Ramos (cell line): Measurements from ENCODE around the gene RAPGEF2.

Experiments
- in situ Hi-C: fragments of 300-500 bp; cut with MboI; formaldehyde crosslinking; loops from one replicate; pipeline ENCODE4 v1.14.3; 2022; ENCODE audit warnings: low sequenced_read_pairs; ENCODE audit not compliant: unreplicated experiment

Gene RAPGEF2

DNA sequence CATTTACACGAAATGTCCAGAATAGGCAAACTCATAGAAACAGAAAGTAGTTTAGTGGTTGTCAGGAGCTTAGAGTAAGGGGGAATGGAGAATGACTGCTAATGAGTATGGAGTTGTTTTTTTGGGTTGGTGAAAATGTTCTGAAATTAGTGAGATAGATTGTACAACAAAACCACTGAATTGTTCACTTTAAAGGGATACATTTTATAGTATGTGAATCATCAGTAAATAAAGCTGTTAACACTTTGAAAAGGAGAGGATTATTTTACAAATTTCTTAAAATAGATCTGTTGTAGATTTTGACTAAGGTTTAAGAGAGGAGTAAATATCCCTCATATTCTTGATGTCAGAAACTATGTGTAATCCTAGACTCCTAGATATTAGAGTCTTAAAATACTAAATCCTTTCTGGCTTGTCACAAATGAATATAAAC lies 82.7 kb downstream of the RAPGEF2 start:
- in situ Hi-C loops: no loop called here

DNA sequence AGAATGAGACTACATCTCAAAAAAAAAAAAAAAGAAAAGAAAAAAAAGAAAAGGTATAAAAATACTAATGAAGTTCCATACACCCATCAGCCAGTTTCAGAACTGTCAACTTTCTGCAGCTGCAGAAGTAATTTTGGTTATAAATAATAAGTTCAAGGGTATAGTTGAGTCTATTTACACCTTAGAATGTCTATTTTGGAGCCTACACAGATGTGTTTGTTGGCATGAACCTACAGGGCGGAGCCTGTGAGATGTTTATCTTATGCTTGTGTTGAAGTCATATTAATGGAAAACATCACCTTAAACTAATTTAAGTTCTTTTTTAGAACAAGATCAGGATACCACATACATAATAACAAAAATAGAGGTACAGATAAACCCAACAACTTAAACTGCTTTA lies 85.8 kb downstream of the RAPGEF2 start:
- in situ Hi-C loops: no loop called here

DNA sequence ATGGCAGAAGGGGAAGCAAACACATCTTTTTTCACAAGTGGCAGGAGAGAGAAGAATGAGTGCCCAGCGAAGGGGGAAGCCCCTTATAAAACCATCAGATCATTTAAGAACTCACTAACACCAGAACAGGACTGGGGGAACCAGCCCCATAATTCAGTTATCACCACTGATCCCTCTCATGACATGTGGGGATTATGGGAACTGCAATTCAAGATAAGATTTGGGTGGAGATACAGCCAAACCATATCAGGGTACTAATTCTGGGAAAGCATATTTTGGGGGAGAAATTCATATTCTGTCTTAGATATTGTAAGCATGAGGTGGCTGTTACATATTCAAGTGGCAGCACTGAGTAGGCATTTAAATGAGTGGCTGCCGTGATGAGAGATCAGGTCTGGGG lies 87.8 kb downstream of the RAPGEF2 start:
- in situ Hi-C loops: no loop called here

DNA sequence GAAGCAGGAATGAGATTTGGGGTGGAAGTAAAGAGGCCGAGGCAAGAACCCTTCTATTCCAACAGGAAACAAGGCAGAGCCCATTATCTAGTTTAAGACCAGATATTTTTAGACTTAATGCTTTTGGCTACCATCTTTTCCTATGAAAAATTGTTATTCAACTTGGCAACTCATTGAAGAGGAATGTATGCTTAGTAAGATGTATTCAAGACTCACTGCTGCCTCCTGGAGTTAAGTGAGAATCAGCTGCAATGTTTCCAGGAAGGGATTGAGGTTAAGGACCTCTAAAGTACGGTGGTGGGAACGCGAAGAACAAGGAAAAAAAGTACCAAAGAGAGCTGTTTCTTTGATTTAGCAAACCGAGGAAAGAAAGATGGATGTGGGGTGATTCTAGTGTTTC lies 89.1 kb downstream of the RAPGEF2 start:
- in situ Hi-C loops: no loop called here

DNA sequence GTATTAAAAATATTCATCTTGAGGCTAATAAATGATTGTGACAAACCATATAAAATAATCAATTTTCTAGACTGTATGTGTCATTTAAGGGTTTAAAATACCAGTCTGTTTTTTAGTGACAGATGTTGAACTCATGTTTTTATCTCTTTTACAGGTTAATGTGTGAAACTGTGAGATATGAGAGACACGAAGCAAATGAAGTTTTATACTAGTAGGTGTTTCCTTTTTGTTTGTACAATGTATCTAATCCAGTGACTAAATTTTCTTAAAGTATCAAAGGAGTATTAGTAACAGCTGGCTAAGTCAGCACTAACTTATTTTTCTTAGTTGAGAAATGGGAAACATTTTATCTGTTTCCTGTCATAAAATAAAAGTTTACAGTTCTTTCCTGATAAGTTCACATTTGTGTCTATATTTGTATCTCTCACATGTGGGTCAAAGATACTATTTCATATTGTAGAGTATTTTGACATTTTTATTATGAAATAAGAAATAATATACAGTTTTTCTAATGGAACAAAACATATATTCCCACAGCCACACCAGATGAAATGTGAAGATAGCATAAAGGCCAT lies 90.3 kb downstream of the RAPGEF2 start:
- in situ Hi-C loops: no loop called here

DNA sequence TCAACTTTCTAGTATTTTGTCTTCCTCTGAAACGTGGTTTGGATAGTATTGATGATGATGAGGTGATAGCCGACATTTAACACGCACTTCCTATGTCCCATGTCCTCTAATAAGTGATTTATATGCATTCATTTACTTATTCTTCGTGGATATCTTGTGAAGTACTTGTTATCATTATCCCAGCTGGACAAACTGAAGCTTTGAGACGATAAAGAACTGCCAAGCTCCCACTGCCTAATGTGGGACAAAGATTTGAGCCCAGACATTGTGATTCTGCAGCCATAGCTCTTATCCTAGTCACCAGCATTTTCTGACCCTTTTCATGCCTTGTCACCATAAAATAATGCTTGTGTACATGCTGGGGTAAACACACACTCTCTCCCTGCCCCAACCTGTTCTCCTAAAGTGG lies 92.5 kb downstream of the RAPGEF2 start:
- in situ Hi-C loops: no loop called here

DNA sequence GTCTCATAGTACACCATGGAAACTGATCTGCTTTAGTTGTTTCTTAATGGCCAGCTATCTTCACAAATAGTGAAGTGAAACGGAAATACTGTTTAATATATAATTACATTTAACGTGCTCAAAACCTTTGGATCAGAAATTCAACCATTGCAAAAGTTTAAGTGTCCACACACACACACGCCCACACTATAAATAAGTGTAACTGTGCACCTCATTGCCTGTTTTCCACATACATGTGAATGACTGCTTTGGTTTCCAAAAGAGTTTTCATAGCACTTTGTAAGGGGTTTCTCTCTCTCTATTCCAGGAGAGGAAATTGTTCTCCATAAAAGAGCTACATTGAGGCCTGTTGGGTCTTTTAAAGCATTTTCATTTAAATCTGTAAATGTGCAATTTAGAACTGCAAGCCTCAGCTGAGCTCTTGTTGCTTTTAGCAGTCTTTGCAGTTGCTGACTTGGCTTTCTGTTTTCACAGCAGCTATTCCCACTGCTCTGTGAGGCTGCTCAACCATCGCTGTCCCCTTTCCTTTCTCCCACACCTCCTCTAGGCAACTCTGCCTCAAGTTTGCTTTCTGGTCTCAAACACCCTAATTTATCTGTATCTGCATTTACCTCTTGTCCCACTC lies 94.5 kb downstream of the RAPGEF2 start:
- in situ Hi-C loops: no loop called here

DNA sequence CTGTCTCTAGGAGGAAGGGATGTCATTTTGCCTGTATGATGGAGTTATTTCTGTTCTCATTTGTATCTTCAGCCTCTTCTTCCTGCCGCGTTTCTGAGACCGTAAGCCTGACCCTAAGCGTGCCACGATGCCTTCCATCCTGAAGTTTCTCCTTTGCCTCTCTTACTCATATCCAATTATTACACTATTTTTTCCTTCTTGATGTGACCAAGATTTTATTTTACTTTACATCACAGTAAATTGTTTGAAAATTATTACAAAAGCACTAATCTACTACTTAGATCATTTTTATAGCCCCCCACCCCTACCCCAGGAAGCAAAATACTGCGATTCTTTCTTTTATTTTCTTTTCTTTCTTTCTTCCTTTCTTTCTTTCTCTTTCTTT lies 95.0 kb downstream of the RAPGEF2 start:
- in situ Hi-C loops: no loop called here

DNA sequence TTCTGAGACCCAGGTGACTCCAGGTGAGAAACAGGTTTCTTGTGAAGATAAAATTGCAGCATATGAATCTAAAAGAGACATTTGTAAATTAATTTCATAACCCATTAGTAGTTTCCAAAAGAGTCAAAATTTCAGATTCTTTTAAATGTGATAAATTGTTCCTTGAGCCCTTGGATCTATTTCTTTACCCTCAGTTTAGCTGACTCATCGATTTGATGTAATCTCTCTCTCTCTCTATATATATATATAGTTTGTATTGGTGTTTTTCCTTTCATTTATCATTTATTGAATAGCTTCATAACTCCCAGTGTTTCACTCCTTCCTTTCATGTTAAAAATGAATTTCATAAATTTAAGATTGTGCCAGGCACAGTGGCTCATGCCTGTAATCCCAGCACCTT lies 96.9 kb downstream of the RAPGEF2 start:
- in situ Hi-C loops: loop anchor here (25.0 kb wide), 1 partner anchor 938 kb away; no protein-coding TSS in a partner anchor

DNA sequence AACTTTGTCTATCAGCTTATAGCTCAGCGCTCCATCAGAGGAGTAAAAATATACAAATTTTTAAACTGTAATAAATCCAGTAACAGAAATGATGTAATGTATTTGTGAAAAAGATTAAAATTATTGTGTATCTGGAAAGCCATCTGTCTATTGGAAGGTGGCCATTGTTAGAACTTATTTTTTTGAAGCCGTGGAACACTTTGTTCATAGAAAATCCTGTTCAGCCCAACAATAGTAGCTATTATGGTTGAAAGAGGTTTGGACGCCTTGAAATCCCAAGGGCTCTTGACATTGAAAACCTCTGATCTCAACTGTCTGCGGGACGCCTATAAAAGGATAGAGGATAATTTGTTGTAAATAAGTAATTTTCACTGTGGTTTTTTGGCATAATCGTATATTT lies 98.3 kb downstream of the RAPGEF2 start:
- in situ Hi-C loops: loop anchor here (25.0 kb wide), 1 partner anchor 939 kb away; no protein-coding TSS in a partner anchor

DNA sequence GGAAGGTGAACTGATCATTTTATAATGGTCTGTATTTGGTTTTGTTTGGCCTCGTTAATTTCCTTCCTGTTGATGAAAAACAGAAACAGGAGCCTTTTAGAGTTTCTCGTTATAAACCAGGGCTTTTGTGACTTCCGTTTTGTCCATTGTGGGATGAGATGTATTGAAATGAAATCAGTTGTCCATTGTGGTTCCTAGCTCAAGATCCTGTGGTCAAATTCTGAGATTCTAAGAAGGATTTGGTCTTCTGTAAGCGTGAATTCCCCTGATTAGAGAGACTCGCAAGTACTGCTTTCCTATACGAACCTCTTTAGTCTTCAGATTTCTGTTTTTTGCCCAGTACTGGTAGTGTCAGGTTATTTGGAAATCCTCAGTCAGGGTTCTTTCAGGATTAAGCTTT lies 101.7 kb downstream of the RAPGEF2 start:
- in situ Hi-C loops: loop anchor here (25.0 kb wide), 1 partner anchor 942 kb away; no protein-coding TSS in a partner anchor

DNA sequence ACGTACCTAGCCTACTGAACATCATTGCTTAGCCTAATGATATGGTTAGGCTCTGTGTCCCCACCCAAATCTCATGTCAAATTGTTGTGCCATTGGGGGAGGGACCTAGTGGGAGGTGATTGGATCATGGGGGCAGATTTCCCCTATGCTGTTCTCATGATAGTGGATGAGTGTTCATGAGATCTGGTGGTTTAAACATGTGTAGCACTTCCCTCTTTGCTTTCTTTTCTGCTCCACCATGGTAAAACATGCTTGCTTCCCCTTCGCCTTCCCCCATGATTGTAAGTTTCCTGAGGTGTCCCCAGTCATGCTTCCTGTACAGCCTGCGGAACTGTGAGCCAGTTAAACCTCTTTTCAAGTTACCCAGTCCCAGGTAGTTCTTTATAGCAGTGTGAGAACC lies 102.6 kb downstream of the RAPGEF2 start:
- in situ Hi-C loops: loop anchor here (25.0 kb wide), 1 partner anchor 943 kb away; no protein-coding TSS in a partner anchor

DNA sequence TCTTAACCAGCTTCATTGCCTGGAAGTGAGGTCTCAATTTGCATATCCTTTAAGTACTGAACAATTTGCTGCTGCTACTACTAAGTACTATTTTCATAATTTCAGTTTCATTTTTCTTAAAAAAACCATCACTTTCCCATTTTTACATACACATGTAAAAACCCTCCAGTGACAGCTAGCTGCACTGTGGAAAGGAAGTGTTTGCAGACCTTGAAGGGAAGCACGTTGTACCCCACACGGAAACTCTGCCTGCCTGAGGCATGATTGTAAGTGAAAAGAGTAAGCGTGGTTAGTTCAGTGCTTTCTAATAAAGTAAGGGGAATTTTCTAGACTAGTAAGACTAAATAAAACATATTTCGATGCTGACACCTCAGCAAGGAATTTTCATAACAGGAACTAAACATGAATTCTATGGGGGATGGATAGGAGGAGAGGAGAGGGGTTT lies 103.6 kb downstream of the RAPGEF2 start:
- in situ Hi-C loops: loop anchor here (25.0 kb wide), 1 partner anchor 944 kb away; no protein-coding TSS in a partner anchor

DNA sequence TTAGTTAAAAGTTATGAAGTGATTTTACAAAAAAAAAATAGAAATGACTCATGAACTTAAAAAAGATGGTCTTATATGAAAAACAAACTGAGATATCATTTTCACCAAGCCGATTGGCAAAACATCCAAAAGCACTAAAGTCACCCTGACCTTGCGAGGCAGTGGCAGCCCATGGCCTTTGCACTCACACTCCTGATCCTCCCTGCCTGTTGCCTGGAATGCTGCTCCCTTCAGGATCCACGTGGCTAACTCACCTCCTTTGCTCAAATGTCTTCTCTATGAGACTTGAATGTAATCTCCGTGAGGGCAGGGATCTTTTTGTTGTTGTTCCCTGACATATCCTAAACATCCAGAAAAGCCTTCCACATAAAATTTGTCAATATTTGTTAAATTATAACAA lies 106.4 kb downstream of the RAPGEF2 start:
- in situ Hi-C loops: loop anchor here (25.0 kb wide), 1 partner anchor 947 kb away; no protein-coding TSS in a partner anchor

DNA sequence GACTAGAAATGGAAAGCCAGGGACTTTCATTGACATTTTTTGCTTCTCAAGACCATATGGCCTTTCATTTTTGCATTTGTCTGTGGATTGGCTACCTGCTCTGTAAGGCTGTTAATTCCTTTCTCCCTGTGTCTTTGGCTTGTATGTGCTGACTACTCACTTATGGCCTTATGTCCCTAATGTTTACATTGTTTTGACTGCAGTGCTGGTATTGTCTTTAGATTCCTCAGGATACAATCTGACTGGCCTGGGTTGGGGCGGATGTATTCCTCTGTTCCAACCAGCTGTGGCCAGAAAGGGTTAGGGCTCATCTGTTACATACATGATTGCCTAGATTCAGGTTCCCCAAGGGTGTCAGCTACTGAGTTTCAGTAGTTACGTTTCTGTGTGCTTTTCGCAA lies 108.1 kb downstream of the RAPGEF2 start:
- in situ Hi-C loops: loop anchor here (25.0 kb wide), 1 partner anchor 949 kb away; no protein-coding TSS in a partner anchor

DNA sequence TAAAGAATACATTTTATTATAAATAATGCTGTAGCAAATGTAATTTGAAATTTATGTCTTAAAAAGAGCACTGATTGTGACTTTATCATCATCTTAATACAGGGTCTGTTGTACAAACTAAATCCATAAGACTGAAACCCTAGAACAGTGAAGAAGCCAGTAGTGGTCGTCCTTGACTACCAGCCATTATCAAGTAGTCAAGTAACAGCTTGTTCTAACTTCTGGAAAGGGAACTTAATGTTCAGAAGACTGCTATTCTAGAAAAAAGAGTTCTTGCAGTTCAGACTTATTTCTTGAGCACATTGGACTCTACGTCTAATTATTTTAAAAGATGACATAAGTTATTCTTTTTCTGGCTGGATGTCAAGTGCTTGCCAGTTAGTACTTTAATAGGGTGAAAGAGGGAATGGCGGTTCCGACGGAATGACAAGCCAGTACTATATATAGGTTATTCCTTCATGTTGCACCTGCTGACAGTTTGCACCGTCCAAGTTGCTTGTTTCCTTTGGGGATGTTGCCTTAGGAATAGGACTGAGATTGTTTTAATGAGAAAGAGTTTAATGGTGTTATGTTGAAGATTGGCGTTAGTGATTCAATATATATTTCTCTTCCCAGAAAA lies 109.9 kb downstream of the RAPGEF2 start:
- in situ Hi-C loops: loop anchor here (25.0 kb wide), 1 partner anchor 950 kb away; no protein-coding TSS in a partner anchor

DNA sequence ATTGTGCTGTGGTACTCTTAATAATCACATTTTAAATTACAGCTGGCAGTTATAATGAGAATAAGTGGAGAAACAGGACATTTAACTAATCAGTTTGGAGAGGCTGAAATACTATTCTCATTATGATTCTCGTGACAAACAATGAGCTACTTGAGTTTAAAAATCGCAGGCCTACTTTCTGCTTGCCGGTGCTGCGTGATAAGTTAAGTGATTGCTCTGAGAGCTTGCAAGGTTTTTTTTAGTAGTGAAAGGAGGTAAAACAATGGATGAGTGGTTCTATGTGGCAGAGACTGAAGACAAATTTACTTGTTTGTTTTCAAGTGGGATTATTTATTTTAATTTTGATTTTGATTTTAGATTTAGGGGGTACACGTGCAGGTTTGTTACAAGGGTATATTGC lies 114.0 kb downstream of the RAPGEF2 start:
- in situ Hi-C loops: loop anchor here (25.0 kb wide), 1 partner anchor 955 kb away; no protein-coding TSS in a partner anchor

DNA sequence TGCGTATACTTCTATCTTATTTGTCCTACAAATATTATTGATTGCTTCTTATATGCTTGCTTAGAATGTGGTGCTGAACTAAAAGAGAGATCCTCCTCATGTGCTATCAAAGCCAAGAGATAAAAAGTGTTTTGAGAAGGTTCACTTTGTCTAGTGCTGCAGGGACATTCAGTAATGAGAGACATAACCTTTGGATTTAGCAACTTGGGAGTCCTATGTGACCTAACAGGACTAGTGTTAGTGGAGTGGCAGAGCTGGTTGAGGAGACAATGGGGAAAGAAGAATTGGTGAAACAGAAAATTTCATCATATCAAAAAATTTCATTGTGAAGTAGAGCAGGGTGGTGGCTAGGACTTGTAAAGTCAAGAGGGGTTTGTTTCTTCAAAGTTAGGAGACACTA lies 117.0 kb downstream of the RAPGEF2 start:
- in situ Hi-C loops: loop anchor here (25.0 kb wide), 1 partner anchor 958 kb away; no protein-coding TSS in a partner anchor

DNA sequence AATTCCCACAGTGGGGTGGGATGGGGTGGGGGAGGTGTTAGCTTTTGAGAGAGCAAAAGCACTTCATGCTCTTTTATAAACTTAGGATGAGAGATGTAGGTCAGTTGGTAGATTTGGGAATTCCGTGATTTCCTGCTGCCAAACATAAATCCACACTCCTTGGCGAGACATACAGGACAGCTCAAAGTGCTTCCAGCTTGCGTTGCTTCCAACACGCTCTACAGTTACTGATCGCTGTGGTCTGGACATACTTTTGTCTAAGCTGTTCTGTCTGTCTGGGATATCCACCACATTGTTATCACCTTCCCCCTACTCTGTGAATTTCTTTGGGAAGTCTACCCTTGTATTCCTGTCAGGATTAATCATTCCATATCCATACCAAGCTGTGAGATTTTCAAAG lies 117.5 kb downstream of the RAPGEF2 start:
- in situ Hi-C loops: loop anchor here (25.0 kb wide), 1 partner anchor 958 kb away; no protein-coding TSS in a partner anchor

DNA sequence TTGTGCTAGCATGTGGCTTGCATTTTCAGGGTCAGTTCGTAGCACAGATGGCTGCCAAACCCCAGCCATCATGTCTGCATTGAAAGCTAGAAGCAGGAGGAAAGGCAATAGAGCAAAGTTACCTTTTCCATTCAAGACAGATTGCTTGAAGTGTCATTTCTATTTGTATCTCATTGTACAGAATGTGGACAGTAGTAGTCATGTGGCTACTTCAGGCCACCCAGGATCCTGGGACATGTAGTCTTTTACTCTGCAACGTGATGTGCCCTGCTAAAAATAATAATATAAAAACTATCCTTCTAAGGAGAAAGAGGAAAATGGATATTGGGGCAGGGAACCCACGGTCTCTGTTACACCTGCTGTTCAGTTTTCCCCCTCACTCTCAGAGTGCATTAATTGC lies 118.4 kb downstream of the RAPGEF2 start:
- in situ Hi-C loops: loop anchor here (25.0 kb wide), 1 partner anchor 959 kb away; no protein-coding TSS in a partner anchor

DNA sequence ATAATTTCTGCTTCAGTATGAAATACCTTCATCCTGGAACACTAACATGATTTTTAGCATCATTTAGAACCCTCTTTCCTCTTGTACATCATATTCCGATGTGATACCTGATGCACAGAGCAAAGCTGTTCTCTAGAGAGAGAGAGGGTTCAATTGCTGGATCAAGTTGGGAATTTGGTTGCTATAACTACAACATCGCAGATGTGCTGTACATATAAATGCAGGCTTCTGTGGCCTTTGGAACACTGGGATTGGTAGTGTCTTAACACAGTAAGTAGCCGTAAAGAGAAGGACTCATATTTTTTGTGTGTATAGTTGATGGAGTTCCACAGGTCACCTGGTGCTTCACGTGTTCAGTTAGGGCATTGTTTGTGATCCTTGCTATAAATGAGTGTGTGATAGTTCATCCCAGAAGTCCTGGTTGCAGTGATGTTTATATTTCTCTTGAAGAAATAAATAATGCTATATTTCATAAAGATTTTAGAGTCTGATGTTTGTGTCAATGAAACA lies 119.2 kb downstream of the RAPGEF2 start:
- in situ Hi-C loops: loop anchor here (25.0 kb wide), 1 partner anchor 960 kb away; no protein-coding TSS in a partner anchor
